Skeletal muscle tissue (tissue), 4 donors: ENCODE data around the gene BEGAIN. TPM values are rescaled to one million over a fixed set of nuclear protein-coding genes. Genes with fewer than 3 reads are reported as not detected.

Experiments
- H3K27ac ChIP-seq: one replicate; pipeline ENCODE4 v1.7.0; 2013; ENCODE audit warnings: mild to moderate bottlenecking, low read depth, low read length, inconsistent platforms
- H3K27me3 ChIP-seq, 3 donors: one replicate each; pipeline ENCODE4 v1.7.0; 2013; ENCODE audit warnings: low read length in 3 of 3; ENCODE audit not compliant: control insufficient read depth in 3 of 3, insufficient read depth in 3 of 3
- H3K36me3 ChIP-seq, 3 donors: one replicate each; pipeline ENCODE4 v1.7.0; 2013; ENCODE audit warnings: low read length in 3 of 3; ENCODE audit not compliant: control insufficient read depth in 3 of 3, insufficient read depth in 3 of 3
- H3K4me1 ChIP-seq, 3 donors: one replicate each; pipeline ENCODE4 v1.7.0; 2013; ENCODE audit warnings: low read length in 3 of 3, mild to moderate bottlenecking in 3 of 3; ENCODE audit not compliant: control insufficient read depth in 3 of 3, insufficient read depth in 3 of 3
- H3K4me3 ChIP-seq, 3 donors: one replicate each; pipeline ENCODE4 v1.7.0; 2013; ENCODE audit warnings: low read length in 3 of 3
- H3K9ac ChIP-seq, 3 donors: one replicate each; pipeline ENCODE4 v1.7.0; 2013; ENCODE audit warnings: low read length in 3 of 3, mild to moderate bottlenecking in 3 of 3, moderate library complexity in 2 of 3, low read depth in 1 of 3
- H3K9me3 ChIP-seq, 3 donors: one replicate each; pipeline ENCODE4 v1.7.0; 2013; ENCODE audit warnings: low read length in 3 of 3; ENCODE audit not compliant: control insufficient read depth in 3 of 3
- total RNA-seq: library from RNA; depleted of rRNA; stranded (reverse); fragments of >200 nt; gene quantifications from one replicate; pipeline ENCODE4 v1.2.3, GENCODE V29; 2014
- donor health status: Osteomylitis.

Gene BEGAIN
- total RNA-seq, 1 donor from 2014 or later = 1.0 TPM

DNA sequence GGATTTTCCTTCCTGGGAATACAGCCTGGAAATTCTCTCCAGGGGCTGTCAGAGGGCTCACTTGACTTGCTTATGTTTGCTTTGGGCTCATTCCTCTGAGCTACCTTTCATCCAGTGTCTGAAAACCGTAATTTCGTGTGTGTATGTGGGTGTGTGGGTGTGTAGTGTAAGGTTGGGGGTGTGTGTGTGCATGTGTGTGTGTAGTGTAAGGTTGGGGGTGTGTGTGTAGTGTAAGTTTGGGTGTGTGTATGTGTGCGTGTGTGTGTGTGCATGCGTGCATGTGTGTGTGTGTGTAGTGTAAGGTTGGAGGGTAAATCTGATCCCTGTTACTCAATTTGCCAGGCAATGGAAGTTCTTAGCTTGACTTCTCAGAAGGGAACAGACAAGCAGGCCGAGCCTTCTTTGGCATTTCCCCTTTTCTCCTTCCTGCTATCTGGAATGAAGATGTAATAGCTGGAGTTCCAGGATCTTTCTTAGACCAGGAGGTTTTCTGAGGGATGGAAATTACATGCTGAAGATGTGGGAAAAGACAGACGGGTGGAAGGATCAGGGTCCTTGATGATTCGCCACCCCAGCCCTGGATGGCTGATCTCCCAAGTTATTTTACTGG lies 15.5 kb upstream of the BEGAIN start:
- Histone ChIP-seq H3K27ac (no peak overlapping the region), H3K4me3 (no peak overlapping the region), H3K36me3 (no peaks in the 10 kb centered on the region), H3K27me3 (peaks cover 22 to 35% (median 35%) of the 10 kb centered on the region in 3 donors), H3K4me1 (no peaks in the 10 kb centered on the region), H3K9ac (no peak overlapping the region), H3K9me3 (peaks cover 0 to 2% (median 0%) of the 10 kb centered on the region in 3 donors)

DNA sequence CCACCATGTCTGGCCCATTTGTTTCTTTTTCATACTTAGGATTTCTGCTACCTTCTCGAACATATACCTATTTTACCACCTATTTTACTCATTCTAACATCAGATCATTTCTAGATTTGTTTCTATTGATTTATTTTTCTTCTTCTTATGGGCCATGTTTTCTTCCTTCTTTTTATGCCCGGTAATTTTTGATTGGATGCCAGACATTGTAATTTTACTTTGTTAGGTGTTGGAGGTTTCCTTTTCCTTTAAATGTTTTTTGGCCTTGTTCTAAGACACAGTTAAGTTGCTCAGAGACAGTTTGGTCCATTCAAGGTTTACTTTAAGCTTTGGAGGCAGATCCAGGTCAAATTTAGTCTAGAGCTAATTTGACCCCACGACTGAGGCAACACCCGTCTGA lies 14.7 kb upstream of the BEGAIN start:
- Histone ChIP-seq H3K9me3 (peaks cover 0 to 2% (median 0%) of the 10 kb centered on the region in 3 donors), H3K9ac (no peak overlapping the region), H3K27me3 (peaks cover 20 to 30% (median 27%) of the 10 kb centered on the region in 3 donors), H3K27ac (no peak overlapping the region), H3K4me1 (no peaks in the 10 kb centered on the region), H3K36me3 (no peaks in the 10 kb centered on the region), H3K4me3 (no peak overlapping the region)

DNA sequence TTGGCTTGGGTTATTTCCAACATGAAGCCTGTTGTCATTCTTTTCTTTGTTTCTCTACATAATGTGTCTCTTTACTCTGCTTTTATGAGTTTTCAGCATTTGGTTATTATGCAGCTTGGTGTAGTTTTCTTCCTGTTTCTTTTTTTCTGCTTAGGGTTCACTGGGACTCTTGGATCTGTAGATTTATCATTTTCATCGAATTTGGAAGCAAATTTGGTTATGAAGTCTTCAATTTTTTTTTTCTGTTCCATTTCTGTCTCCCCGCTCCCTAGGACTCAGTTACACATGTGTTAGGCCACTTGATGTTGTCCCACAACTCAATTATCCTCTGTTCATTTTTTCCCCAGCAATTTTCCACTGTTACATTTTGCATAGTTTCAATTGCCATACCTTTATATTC lies 13.8 kb upstream of the BEGAIN start:
- H3K27me3 ChIP-seq = peaks cover 12 to 22% (median 21%) of the 10 kb centered on the region in 3 donors
- no peak overlapping the region for H3K27ac ChIP-seq
- no peak overlapping the region for H3K4me3 ChIP-seq
- H3K36me3 ChIP-seq = no peaks in the 10 kb centered on the region
- no peak overlapping the region for H3K9ac ChIP-seq
- H3K4me1 ChIP-seq = no peaks in the 10 kb centered on the region
- peaks cover 0 to 2% (median 0%) of the 10 kb centered on the region in 3 donors for H3K9me3 ChIP-seq

DNA sequence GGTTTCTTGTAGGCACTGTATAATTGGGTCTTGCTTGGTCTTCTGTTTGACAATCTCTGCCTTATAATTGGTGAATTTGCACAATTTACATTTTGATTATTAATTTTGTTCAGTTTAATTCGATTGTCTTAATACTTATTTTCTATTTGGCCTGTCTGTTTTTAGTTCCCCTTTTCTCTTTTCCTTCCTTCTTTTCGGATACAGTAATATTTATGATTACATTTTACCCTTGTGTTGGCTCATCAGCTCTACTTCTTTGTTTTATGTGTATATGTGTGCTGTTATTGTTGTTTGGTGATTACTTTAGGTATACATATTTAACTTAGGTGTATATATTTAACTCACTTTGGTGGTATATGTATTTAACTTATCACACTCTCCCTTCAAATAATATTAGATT lies 12.8 kb upstream of the BEGAIN start:
- peaks cover 12 to 15% (median 15%) of the 10 kb centered on the region in 3 donors for H3K27me3 ChIP-seq
- no peak overlapping the region for H3K9ac ChIP-seq
- no peak overlapping the region for H3K27ac ChIP-seq
- H3K4me1 ChIP-seq = no peaks in the 10 kb centered on the region
- peaks cover 0 to 2% (median 0%) of the 10 kb centered on the region in 3 donors for H3K9me3 ChIP-seq
- no peak overlapping the region for H3K4me3 ChIP-seq
- no peaks in the 10 kb centered on the region for H3K36me3 ChIP-seq

- H3K27me3 ChIP-seq = peaks cover 11 to 28% (median 28%) of the 10 kb centered on the region in 3 donors
- no peak overlapping the region for H3K4me3 ChIP-seq
- H3K9me3 ChIP-seq = no peaks in the 10 kb centered on the region
- H3K27ac ChIP-seq = no peak overlapping the region
- H3K9ac ChIP-seq = no peak overlapping the region
- H3K36me3 ChIP-seq = no peaks in the 10 kb centered on the region
- H3K4me1 ChIP-seq = no peaks in the 10 kb centered on the region
These were observed 7.4 kb upstream of the BEGAIN start for GRCh38 chr14:100594625-100594951.

DNA sequence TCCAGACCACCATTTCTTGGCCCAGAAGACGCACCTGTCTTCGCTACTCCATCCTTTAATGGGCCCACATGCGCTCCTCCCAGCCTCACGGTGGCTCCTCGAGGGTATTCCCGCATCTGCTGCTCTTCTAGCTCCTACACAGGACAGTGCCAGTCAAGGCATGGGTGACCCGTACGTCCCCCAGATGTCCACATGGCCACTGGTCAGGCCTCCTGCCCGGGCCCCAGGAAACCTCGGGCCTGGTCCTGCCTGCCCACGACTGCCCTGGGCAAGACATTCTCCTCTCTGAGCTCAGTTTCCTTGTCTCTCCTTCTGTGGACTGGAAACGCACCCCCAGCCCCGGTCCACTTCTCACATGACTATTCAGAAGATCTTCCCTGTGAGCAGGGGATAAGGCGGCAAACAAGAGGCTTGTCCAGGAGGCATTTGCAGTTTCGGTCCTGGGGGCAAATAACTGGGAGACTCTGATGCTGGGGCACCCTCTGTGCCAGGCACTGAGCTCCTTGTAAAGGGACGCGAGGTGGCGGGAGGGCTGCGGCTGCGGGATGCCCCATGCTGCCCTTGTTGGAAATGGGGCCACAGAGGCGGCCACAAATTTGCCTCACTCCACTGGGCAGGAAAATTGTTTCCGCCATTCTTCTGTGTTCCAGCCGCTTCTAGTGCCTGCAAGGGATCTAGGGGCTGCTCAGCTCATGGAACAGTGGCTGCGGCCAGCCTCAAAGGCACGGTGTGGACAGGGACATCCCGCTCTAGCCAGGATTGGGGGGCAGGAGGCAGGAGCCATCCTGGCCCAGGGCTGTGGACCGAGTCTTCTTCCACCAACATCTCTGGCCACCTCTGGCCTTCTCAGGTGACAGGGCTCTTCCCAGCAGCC lies 6.8 kb upstream of the BEGAIN start:
- H3K27me3 ChIP-seq = peaks cover 12 to 32% (median 31%) of the 10 kb centered on the region in 3 donors
- H3K4me1 ChIP-seq = no peaks in the 10 kb centered on the region
- H3K27ac ChIP-seq = no peak overlapping the region
- H3K9me3 ChIP-seq = no peaks in the 10 kb centered on the region
- no peak overlapping the region for H3K9ac ChIP-seq
- H3K36me3 ChIP-seq = no peaks in the 10 kb centered on the region
- H3K4me3 ChIP-seq = no peak overlapping the region

DNA sequence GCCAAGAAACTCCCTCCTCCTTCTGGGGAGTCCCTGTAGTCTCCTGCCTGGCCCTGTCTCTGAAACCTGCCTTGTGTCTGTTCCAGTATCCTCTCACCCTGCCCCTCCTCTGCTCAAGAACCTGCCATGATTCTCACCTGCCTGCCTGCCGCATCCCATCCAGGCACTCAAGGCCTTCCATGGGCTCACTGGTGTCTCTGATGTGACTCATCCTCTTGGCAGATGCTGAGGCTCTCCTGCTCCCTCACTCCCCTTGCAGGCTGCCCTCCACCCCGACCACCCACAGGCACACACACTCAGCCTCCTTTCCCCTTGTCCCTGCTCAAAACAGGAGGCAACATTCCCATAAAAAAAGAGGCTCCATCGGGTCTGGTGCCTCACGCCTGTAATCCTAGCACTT lies 5.8 kb upstream of the BEGAIN start:
- Histone ChIP-seq H3K27ac (no peak overlapping the region), H3K4me1 (peaks cover 0 to 2% (median 0%) of the 10 kb centered on the region in 3 donors), H3K9ac (no peak overlapping the region), H3K9me3 (no peaks in the 10 kb centered on the region), H3K27me3 (peaks cover 22 to 42% (median 38%) of the 10 kb centered on the region in 3 donors), H3K36me3 (no peaks in the 10 kb centered on the region), H3K4me3 (no peak overlapping the region)

- peaks cover 0 to 4% (median 0%) of the 10 kb centered on the region in 3 donors for H3K4me1 ChIP-seq
- H3K27me3 ChIP-seq = peaks cover 27 to 47% (median 43%) of the 10 kb centered on the region in 3 donors
These were observed 5.3 kb upstream of the BEGAIN start for GRCh38 chr14:100592461-100592891.

GRCh38 chr14:100591453-100592371 lies 4.5 kb upstream of the BEGAIN start:
- Histone ChIP-seq H3K27ac (no peak overlapping the region), H3K4me1 (peaks cover 0 to 4% (median under 1%) of the 10 kb centered on the region in 3 donors), H3K9ac (no peak overlapping the region), H3K36me3 (no peaks in the 10 kb centered on the region), H3K9me3 (no peaks in the 10 kb centered on the region), H3K4me3 (no peak overlapping the region), H3K27me3 (peaks cover 27 to 47% (median 43%) of the 10 kb centered on the region in 3 donors)

More at GRCh38 chr14:100592461-100592891, 5.3 kb upstream of the BEGAIN start:
- Histone ChIP-seq H3K27ac (no peak overlapping the region), H3K36me3 (no peaks in the 10 kb centered on the region), H3K9ac (no peak overlapping the region), H3K9me3 (no peaks in the 10 kb centered on the region), H3K4me3 (no peak overlapping the region)
